Thyroid gland (tissue), 4 donors: ENCODE results near the gene ABCG1.

ENCODE experiments used
- CTCF ChIP-seq, 6 experiments: fragments of 200-600 bp in 3 of 6; fragments of 450-650 bp in 3 of 6; sonication (generic) in 3 of 6; IDR thresholded peaks; one replicate each; pipeline ENCODE4 v1.5.1; 2016 to 2019; ENCODE audit warnings: antibody characterized with exemption in 6 of 6, mild to moderate bottlenecking in 2 of 6, inconsistent platforms in 1 of 6, moderate library complexity in 1 of 6
- POLR2A ChIP-seq, 2 donors: fragments of 450-650 bp; IDR thresholded peaks; one replicate each; pipeline ENCODE4 v1.6.1; 2017; ENCODE audit warnings: antibody characterized with exemption in 2 of 2, mild to moderate bottlenecking in 2 of 2, moderate library complexity in 1 of 2

GRCh38 chr21:42340187-42341050, 121.5 kb downstream of the ABCG1 start:
- TF ChIP-seq CTCF (IDR thresholded peaks at IDR 0.05) (no peak), POLR2A (IDR thresholded peaks at IDR 0.05) (no peak)
